ENCODE measurements around the gene PAPPA. TPM values are rescaled to one million over a fixed set of nuclear protein-coding genes. Genes with fewer than 3 reads are reported as not detected.

Gene PAPPA
- total RNA-seq, 1 experiment from 2014 or later, result 7.0 TPM

DNA sequence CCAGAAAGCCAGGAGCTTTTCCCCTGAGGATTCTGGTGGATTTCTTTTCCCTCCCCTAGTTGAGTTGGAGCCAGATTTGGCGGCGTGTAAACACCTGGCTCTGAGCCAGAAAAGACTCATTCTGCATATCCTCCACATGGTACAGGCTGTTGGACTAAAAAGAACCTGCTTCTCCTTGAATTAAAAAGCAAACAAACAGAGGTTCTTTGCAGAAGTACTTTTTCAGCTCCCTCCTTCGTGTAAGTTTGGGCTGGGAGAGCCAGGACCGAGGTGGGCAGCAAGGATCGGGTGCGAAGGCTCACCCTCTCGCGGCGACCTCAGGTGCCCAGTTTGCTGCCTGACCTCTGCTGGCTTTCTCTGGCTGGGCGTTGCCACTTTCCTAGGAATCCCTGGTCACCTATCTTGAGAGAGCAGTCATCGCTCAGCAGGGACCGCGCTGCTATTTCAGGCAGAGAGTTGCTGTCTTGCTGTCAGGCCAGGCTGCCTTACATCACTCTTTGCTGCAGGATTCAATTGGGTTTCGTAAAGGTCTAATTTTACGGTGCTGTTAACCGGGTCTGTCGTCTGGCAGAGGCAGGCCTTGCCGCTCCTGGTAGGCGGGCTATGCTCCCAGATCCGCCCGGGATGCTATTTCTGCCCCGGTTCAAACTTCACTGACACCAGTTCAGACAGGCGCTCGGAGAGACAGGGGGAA, 3.2 kb downstream of the PAPPA start:
- Mint-ChIP-seq H3K4me1 (ENCODE audit: insufficient read depth, unreplicated experiment) (peaks cover 43% of the 10 kb centered on the region), H3K27ac (ENCODE audit: low read depth, unreplicated experiment) (peak overlapping the region; percentile 37), H3K36me3 (ENCODE audit: insufficient read depth, unreplicated experiment) (no peaks in the 10 kb centered on the region), H3K4me3 (ENCODE audit: unreplicated experiment) (peak overlapping the region; percentile 83), H3K27me3 (ENCODE audit: insufficient read depth, unreplicated experiment) (no peaks in the 10 kb centered on the region), H3K9me3 (ENCODE audit: unreplicated experiment) (no peaks in the 10 kb centered on the region)
- DNase-seq (ENCODE audit: unreplicated experiment), result peak; percentile 81
- TF ChIP-seq CTCF (IDR thresholded peaks at IDR 0.05; ENCODE audit: unreplicated experiment), result no peak
- intact Hi-C loops (cut with micrococcal nuclease), result no loop called here
- CTCF ChIA-PET, result interaction anchor here (0.5 to 1.1 kb wide), 2 partner anchors 573 to 698 kb away, joined by 3 to 5 read pairs; no protein-coding TSS in a partner anchor
- POLR2A ChIA-PET, result interaction anchor here (0.6 to 1.3 kb wide), 3 partner anchors 9 to 53 kb away, joined by 3 to 6 read pairs (median 3); no protein-coding TSS in a partner anchor
- no TSS peak for BruUV-seq (replicated peaks)

DNA sequence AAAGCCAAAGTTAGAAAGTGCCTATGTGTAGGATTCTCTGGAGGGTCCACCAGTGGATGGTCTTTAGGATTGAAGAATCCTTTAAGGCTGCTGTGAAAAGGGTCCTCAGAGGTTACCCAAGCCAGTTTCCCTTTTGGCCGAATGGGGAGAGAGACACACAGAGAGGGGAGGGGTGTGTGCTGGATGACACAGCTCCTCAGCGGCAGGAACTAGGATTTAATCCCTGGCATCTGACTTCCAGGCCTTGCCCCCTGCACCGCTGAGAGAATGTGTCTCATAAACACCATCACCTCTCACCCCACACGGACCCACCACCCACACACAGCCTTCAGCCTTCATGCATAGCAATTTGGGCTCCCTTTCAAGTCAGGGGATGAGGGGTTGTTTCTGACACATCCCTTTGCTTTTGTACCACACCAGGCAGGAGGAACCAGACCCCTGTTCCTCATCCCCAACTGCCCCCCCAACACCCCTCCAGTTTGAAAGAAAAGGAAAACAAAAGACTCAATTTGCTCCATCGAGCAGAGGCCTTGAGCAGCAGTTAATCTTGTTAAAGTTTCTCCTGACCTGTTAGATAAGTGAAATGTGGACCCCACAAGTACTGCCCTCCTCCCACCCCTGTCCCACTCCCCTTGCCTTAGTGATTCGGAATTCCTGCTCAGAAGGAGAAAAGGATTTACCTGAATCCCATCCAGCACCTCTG, 4.0 kb downstream of the PAPPA start:
- intact Hi-C loops (cut with micrococcal nuclease), result no loop called here
- H3K9me3 Mint-ChIP-seq (ENCODE audit: unreplicated experiment), result no peaks in the 10 kb centered on the region
- no peak overlapping the region for H3K27ac Mint-ChIP-seq (ENCODE audit: low read depth, unreplicated experiment)
- no peak for TF ChIP-seq CTCF (IDR thresholded peaks at IDR 0.05; ENCODE audit: unreplicated experiment)
- ChIA-PET CTCF (no interaction called here), POLR2A (interaction anchor here (0.6 to 1.3 kb wide), 2 partner anchors 8 to 54 kb away, joined by 3 to 6 read pairs; no protein-coding TSS in a partner anchor)
- no TSS peak for BruUV-seq (replicated peaks)
- H3K27me3 Mint-ChIP-seq (ENCODE audit: insufficient read depth, unreplicated experiment), result no peaks in the 10 kb centered on the region
- no peak overlapping the region for H3K4me3 Mint-ChIP-seq (ENCODE audit: unreplicated experiment)
- no peak for DNase-seq (ENCODE audit: unreplicated experiment)
- peaks cover 35% of the 10 kb centered on the region for H3K4me1 Mint-ChIP-seq (ENCODE audit: insufficient read depth, unreplicated experiment)
- no peaks in the 10 kb centered on the region for H3K36me3 Mint-ChIP-seq (ENCODE audit: insufficient read depth, unreplicated experiment)

- no peak for DNase-seq (ENCODE audit: unreplicated experiment)
- no TSS peak for BruUV-seq (replicated peaks)
- peaks cover 17% of the 10 kb centered on the region for H3K4me1 Mint-ChIP-seq (ENCODE audit: insufficient read depth, unreplicated experiment)
- H3K4me3 Mint-ChIP-seq (ENCODE audit: unreplicated experiment), result no peak overlapping the region
- ChIA-PET POLR2A (interaction anchor here (0.8 kb wide), 1 partner anchor 33 kb away, joined by 3 read pairs; no protein-coding TSS in a partner anchor), CTCF (interaction anchor here (0.6 to 2.4 kb wide), 8 partner anchors 9 to 1096 kb away, joined by 3 to 17 read pairs (median 4); no protein-coding TSS in a partner anchor)
- intact Hi-C loops (cut with micrococcal nuclease), result no loop called here
- TF ChIP-seq CTCF (IDR thresholded peaks at IDR 0.05; ENCODE audit: unreplicated experiment), result no peak
- no peak overlapping the region for H3K27ac Mint-ChIP-seq (ENCODE audit: low read depth, unreplicated experiment)
- no peaks in the 10 kb centered on the region for H3K9me3 Mint-ChIP-seq (ENCODE audit: unreplicated experiment)
- H3K36me3 Mint-ChIP-seq (ENCODE audit: insufficient read depth, unreplicated experiment), result no peaks in the 10 kb centered on the region
- no peaks in the 10 kb centered on the region for H3K27me3 Mint-ChIP-seq (ENCODE audit: insufficient read depth, unreplicated experiment)
Measured at GRCh38 chr9:116160676-116161571, 7.3 kb downstream of the PAPPA start.
